GM18517 (cell line): ENCODE data around the gene GSG1L2.

Experiments used
- ATAC-seq: cut with Tn5 transposase; IDR thresholded peaks from one replicate; pipeline ENCODE4 v1.9.1; 2021; ENCODE audit warnings: mild to moderate bottlenecking, moderate library complexity; ENCODE audit not compliant: unreplicated experiment

Gene GSG1L2

DNA sequence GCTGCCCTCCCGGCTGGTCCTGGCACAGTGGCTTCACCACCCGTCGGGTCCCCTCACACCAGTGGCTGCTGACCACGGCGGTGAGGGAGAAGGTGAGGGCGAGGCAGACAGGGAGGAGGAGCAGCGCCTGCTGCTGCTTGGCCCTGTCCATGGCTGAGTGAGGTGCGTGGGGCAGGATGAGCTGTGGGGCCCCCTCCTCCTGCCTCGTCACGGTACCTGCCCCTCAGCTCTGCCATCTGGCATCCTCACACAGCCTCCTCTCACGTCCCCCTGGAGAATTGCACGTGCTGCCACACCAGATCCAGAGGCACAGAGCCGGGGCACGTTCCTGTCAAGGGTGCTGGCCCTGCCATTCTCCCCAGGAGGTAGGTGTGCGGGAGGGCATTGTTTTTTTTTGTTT is at the start of gene GSG1L2:
TSS of gene GSG1L2 (minus strand) at position 159 of the 400 bp plus-strand sequence. CDS start at position 151, 8 bp downstream.
- no peak for ATAC-seq

DNA sequence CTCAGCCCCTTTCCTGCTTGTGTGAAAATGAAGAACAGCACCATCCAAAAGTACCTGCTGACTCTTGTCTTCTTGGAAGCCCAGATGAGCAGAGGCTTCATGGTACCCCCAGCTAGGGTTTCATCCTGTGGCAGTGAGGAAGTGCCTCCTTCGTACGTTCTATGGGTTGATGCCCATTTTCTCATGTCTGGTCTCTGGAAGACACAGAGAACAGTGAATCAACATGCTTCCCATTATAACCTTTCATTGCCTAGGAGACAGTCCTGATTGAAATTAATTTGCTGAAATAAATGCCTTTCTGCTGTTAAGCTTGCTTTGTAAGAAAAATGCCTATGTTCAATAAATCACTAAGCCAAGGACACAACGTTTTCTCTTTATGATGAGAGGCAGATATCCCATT is 46.7 kb upstream of the GSG1L2 start:
- no peak for ATAC-seq

DNA sequence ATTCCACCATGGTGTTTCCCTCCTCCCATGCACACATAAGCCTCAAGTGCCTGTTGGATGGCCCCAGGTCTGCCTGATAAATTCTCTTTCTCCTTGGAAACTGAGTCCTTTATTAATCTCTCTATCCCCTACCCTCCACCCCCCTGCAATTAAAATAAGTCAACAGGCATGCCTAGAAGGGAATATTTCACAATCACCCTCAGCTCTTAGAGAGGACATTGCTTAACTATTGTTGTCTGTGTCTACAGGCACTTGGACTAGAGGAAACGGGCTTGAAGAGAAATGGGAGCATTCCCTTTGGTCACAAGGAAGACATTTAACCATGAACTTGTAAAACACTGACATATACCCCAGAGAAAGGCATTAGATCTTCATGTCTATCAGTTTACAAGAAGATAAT is 43.7 kb upstream of the GSG1L2 start:
- no peak for ATAC-seq

DNA sequence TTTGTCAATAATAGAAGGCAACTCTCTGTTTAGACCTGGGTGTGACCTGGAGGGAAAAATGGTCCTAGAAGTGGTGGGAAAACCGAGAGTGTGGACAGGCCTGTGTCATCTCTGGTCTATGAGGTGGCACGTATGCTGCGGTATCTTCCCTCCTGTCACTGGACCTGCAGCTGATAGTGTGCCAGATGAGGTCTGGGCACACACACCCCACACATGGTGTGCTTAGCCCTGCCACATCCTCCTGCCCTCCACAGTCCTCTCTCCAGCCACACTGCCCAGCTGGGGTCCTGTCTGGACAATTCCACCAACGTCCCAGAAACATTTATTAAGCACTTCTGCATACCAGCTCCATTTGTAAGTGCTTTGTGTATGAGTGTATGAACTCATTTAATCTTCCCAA is 41.1 kb upstream of the GSG1L2 start:
- no peak for ATAC-seq

DNA sequence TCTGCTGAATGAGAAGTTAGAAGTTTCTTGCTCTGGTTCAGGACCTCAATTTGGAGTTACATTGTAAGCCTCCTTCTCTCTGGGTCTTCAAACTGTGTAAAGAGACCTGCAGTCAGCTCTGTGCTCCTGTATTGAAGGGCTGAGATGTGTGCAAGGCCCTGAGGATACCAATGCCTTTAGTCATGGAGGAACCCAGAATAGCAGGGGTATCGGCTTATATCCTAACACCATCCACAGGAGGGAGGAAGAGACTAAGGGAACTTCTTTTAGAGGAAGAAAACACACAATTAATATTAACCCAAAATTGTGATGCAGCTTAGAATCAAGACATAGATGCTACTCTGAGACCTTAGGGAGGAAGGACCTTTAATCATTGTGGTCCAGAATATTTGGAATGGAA is 40.3 kb upstream of the GSG1L2 start:
- no peak for ATAC-seq

DNA sequence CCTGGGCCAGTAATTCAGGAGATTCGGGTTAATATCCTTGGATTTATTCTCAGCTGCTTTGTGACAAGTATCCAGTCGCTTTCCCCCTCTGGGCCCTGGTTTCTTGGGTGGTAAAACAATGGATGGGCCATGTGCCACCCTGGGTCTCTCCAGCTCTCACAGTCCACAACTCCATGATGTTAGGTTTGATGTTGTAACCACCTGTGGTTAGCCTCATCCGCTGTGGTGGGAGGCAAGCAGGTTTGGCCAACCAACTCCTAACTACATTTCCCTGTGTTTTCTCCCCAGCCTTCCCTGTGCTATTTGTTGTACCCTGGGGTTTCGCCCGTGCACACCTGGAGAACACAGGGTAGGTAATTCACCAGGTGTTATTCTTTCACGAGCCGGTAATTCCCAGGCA is 39.0 kb upstream of the GSG1L2 start:
- ATAC-seq, result no peak

DNA sequence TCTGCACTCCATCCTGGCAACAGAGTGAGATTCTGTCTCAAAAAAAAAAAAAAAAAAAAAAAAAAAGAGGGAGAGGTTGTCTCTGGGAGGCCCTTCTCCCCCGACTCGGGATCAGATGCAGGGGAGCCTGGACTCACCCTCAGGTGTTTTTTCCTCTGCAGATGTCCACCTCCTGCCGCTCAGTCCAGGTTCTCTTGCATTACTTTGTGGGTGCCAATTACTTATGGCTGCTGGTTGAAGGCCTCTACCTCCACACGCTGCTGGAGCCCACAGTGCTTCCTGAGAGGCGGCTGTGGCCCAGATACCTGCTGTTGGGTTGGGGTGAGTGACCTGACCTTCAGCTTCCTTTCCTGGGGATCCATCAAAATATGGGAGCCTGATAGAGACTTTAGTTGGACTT is 37.9 kb upstream of the GSG1L2 start:
- ATAC-seq, result no peak

DNA sequence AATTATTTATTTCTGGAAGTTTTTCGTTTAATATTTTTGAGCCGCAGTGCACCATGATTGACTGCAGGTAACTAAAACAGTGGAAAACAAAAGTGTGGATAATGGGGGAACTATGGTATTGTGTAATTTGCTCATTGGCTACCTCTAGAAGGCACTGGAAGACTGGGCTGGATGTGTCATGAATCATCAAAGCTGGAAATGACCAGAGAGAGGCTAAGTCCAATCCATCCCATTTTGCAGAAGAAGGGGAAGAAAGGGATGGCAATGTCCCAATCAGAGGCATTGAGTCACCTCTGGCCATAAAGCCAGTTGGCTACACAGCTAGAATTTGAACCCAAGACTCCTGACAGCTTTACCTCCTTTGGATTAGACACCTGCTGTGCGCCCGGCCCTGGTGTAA is 33.2 kb upstream of the GSG1L2 start:
- no peak for ATAC-seq

DNA sequence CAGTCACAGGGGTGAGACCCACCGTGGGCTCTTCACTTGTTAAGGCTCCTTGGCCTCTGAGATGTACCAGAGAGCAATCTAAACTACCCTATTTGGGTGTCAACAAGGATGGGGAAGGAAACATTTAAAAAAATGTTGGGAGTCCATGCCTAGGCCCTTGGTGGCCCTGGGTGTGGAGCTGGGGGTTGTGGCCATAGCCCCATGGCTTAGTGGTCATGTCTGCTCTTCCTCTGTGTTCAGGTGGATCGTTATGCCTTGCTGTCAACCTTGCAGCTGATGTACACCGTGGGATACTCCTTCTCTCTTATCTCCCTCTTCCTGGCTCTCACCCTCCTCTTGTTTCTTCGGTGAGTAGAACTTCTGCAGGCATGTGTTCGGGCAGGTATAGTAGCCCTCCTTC is 32.4 kb upstream of the GSG1L2 start:
- ATAC-seq, result no peak

DNA sequence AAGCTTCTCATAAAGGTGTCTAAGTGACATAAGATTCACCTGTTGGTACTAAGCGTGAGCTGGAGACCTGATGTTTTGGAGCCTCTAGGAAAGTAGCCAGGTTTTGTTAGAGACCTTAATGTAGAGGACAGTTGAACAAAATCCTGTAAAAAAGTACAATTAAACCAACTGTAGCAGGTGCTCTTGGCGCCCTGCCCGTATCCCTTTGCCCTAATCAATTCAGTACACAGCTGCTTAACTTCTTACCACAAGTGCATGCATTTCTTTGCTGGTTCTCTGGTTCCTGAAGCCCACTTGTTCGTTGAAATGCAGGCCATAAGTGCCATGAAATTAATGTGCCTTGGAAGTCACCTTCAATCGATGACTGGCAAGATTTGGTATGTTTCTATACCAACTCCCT is 28.3 kb upstream of the GSG1L2 start:
- no peak for ATAC-seq

DNA sequence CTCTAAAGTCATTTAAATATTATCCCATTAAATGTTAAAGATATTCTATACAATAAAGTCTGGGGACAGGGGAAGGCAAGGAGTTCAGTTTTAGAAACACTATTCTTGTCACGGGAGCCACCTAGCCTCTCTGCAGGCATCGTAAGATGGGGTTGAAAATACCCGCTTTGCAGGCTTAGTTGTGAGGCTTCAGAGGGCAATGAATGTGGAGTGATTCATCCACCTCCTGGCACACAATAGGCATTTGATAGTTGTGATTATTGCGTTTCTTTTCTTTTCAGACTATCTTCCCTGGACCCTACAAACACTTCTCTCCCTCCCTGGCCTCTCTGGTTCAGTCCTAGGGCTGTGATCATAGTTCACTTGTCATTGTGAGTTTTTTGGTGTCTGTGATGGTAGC is 23.4 kb upstream of the GSG1L2 start:
- ATAC-seq, result no peak

DNA sequence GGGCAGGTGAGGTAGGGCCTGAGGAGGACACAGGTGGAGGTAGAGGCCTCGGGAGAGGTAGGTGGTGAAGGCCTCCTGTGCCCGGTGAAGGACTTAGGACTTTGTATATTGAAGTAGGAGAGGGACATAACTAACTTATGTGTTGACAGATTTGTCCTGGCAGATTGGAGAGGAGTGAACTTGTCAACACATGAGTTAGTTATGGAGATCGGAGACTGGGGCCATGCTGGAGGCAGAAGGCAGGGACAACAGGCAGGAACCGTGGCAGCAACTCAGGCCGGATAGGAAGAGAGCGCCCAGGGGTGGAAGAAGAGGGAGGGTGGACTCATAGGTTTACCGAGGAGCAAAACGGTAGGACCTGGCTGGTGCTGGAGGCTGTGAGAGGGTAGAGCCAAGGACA is 22.3 kb upstream of the GSG1L2 start:
- ATAC-seq, result no peak

DNA sequence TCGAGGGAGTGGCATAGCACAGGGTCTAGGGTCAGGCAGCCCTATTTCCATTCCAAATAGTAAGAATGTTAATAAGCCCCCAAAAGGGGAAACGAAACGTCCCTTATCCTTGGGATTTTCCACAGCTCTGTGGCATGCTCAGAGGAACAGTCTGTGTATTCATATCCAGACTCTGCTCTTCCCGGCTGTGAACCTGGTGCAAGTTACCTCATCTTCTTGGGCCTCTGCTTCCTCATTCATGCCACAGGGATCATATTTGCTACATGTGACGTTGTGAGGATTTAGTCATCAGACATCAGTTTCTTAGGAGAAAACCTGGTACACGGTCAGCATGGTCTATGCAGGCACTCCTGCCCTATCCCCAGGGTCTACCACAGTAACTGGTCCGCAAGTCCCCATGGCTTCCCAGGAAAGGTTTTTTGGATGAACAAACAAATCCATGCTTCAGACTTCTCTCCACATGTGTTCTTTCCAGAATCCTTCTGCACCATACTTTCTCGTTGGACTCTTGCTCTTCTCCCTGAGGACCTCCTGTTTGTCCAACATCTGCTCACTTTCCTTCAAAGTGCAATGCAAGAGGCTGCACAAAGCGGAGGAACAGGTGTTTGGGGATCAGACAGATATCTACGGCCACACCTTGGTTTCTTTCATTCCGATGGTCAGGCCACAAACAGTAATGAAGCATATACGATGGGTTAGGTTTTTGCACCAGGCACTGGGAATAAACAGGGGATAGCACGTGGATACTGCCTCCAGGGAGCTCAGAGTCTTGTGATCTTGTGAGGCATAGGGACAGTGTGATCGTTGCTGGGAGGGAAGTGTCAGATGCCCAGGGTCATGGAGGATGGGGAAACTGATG is 21.5 kb upstream of the GSG1L2 start:
- no peak for ATAC-seq

DNA sequence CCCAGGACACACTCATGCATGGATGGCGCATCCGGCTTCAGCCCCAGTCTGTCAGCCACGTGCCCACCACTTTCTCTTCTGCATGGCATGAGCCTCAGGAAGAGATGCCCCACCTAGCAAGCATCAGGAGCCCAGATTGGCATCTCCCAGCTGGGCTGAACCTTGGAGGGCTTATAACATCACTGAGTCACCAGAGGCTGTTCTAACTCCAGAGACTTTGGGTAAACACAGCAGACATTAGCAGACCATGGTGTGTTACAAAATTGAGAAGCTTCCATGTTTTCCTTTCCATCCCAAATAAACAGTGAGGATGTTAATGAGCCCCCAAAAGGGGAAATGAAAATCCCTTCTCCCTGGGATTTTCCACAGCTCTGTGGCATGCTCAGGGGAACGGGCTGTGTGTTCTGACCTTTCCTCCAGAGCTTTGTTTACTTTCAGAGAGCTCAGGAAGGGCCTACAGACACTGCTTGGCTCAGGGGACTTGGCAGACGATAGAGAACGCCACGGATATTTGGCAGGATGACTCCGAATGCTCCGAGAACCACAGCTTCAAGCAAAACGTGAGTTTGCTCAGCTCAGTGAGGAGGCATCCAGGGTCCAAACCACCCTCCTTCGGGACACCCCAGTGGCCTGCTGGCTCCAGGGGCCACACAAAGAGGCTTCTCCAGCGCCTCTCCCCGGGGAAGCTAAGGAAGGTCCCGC is 20.3 kb upstream of the GSG1L2 start:
- no peak for ATAC-seq

DNA sequence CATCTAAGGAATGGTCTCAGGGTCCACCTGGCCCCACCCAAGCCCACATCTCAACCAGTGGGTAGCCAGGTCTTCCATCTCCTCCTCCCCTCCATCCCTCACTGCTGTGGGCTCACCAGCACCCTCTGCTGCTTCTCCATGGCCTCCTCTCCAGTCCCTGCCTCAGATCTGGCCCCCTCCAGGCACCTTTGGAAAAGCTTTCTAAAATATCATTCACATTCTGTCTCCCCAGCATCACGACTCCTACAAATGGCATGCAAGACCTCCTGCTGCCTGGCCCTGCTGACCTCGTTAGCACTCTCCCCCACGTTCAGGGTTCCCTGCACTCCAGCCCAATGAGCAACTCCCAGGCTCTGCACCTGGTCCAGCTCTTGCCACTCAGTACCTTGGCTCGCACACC is 17.6 kb upstream of the GSG1L2 start:
- no peak for ATAC-seq

DNA sequence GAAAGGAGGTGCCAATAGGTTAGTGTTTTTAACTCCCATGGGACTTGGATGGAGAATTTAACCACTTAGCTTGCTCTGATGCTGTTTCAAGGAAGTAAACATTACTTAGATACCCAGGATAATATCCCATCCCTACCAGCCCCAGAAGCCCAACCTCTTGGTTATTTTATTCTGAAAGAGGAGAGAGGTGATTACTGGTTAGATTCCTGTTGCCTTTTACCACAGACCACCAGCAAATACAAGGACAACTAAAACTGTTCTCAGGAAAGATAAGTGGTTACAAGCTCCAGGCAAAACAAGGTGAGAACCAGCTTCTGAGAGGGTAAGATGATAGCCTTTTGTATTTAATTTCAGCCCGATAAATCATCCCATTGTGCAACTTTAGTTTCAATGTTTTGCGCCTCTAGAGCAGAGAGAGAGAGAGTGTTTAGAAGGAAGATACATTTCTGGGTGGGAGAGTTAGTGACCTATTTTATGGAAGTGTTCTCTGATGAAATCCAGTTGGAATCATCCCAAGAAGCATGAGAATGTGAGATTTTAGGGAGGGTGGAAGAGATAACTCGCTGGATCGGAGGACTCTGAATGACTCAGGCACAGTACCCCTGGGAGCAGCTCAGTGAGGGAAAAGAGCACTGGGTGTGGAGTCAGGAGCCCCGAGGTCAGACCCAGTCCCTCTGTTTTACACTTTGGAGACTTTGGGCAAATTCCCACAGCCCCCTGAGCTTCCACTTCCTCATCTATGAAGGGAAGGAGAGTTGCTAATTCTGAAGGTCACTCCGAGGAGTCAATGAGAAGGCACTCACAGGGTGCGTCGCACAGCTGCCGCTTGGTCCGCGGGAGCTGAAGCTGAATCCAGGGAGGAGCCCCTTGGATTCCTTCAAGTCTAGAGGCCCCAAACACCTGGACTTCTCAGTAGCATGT is 15.9 kb upstream of the GSG1L2 start:
- no peak for ATAC-seq

DNA sequence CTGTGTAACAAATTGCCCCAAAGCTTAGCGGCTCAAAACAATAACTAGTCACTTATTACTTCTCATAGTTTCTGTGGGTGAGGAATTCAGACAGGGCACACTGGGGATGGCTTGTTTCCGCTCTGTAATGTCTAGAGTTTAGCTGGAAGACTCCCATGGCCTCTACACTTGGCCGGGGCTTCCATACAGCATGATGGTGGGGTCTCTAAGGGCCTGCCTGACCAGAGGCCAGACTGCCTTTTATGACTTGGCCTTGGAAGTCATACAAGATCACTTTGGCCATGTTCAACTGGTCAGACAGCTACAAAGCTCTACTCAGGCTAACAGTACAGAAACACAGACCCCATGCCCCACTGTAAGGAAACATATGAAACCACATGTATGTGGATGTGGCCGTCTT is 12.0 kb upstream of the GSG1L2 start:
- ATAC-seq, result no peak

DNA sequence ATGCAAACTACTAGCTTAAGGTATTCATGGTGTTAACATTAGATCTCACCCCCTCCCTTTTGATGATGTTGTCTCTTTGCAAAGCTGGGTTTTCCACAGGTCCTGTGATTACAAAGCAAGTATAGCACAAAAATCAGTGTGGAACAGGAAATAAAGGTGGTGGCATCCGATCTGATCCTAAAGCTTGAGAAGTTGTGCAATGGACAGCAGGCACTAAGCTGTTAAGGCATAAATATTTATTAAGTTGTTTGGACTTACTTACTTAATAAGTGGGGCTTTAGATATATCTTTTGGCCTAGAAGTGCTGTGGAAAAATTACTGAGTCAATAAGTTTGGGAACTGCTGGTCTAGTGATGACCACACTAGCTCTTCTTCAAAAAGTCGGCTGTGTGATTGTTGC is 8.8 kb upstream of the GSG1L2 start:
- ATAC-seq, result no peak

DNA sequence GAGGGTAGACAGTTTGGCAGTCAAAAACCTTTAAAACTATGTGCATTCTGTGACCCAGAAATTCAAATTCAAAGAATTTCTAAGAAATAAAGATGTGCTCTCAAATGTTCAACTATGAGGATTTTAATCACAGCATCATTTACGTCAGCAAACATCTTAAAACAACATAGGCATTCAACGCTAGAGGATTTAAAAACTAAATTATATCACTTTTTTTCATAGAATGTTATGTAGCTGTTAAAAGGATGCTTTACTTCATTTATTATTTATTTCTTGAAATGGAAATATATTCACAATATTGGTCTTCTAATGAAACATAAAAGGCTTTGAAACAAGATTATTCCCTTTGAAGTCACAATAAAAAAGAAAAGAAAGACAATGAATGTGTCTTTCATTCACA is 7.5 kb upstream of the GSG1L2 start:
- ATAC-seq, result no peak

DNA sequence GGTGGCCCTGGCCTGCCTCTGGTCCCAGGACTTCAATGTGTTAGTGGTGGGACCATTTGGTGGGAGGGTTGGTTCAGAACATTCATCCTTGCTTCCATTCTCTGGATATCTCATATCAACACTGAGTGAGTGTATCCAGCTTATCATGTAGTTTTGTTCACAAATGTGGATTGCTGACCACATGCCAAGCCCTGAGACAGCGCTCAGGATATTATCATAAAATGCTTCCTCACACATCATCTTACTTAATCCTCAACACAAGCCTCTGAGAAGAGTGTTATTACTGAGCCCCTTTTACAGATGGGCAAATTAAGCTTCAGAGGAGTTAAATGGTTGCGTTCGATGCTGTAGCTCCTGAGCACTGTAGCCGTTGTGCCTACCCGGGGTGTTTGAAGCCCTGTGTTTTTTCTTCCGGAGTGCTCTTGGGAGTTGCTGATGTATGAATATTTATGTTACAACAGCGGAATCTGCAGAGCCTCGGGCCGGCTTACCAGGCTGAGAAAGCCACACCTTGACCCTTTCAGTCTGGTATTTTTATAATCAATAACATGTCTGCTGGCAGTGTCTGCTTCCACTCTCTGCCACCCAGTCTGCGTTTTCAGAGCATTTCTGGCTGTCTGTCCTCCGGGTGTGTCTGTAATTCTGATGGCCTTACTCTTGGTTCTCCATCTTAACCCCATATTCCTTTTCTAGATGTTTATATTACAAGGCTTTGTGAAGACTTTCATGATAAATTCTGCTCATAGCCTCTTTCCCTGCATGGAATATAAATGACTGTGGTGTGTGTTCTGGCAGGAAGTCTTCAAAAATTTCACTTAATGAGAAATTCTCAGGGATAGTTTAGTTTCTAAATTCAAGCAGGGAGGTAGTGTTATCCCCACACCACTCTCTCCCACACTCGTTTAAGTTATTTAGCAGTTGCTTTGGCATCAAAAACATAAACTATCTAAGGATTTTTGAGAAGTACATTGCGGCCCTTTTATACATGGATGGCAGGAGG is 6.7 kb upstream of the GSG1L2 start:
- ATAC-seq, result no peak
